ENCODE measurements around the gene NAP1L5.

DNA sequence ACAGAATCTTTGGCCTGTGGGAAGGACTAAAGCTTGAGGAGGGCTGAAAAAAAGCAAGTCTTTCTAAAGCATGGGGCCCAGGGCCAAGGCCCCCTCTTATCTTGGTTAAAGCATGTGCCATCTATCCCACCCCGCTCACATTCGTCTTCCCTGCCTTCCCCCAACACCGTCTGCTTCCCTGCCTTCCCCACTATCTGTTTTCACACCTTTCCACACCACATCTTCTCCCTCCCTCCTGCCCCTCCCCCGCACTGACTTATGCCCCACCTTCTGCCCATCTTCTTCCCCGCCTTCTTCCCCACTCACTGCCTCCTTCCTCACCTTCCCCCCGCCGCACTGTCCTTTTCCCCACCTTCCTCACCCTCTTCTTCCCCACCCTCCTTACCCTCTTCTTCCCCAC lies 890 bp upstream of the NAP1L5 start:
- no peak for TF ChIP-seq POLR2AphosphoS5 (IDR thresholded peaks at IDR 0.05)
- TF ChIP-seq, protein P1, sequence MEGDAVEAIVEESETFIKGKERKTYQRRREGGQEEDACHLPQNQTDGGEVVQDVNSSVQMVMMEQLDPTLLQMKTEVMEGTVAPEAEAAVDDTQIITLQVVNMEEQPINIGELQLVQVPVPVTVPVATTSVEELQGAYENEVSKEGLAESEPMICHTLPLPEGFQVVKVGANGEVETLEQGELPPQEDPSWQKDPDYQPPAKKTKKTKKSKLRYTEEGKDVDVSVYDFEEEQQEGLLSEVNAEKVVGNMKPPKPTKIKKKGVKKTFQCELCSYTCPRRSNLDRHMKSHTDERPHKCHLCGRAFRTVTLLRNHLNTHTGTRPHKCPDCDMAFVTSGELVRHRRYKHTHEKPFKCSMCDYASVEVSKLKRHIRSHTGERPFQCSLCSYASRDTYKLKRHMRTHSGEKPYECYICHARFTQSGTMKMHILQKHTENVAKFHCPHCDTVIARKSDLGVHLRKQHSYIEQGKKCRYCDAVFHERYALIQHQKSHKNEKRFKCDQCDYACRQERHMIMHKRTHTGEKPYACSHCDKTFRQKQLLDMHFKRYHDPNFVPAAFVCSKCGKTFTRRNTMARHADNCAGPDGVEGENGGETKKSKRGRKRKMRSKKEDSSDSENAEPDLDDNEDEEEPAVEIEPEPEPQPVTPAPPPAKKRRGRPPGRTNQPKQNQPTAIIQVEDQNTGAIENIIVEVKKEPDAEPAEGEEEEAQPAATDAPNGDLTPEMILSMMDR (IDR thresholded peaks at IDR 0.05): no peak
- no peak for TF ChIP-seq POLR2A (IDR thresholded peaks at IDR 0.05)
- no peak for TF ChIP-seq EP300 (IDR thresholded peaks at IDR 0.05)

Measured in stomach (tissue), 4 donors.